Measurements from ENCODE around the gene GNB1. TPM values are rescaled to one million over a fixed set of nuclear protein-coding genes. Genes with fewer than 3 reads are reported as not detected.
"Not testable (repeated sequence)": the region's sequence is repeated elsewhere in the genome, so short reads cannot be mapped to it uniquely, and the experiment has no call there.

Gene GNB1
- total RNA-seq, 1 donor from 2014 or later = 159 TPM

- intact Hi-C loops (cut with DNase I) = no loop called here
- no peak overlapping the region for H3K27ac ChIP-seq
- H3K27me3 ChIP-seq = no peaks in the 10 kb centered on the region
Measured at GRCh38 chr1:1938276-1938573, 47.3 kb upstream of the GNB1 start.

GRCh38 chr1:1937549-1938275 is 46.8 kb upstream of the GNB1 start:
- Histone ChIP-seq H3K36me3 (no peaks in the 10 kb centered on the region), H3K4me1 (no peaks in the 10 kb centered on the region), H3K4me3 (no peak overlapping the region), H3K27me3 (no peaks in the 10 kb centered on the region), H3K27ac (no peak overlapping the region), H3K9me3 (no peaks in the 10 kb centered on the region)
- no peak for DNase-seq (ENCODE audit: extremely low spot score in 2 of 2)
- intact Hi-C loops (cut with DNase I) = no loop called here
- TF ChIP-seq POLR2A (IDR thresholded peaks at IDR 0.05) (no peak), POLR2AphosphoS5 (IDR thresholded peaks at IDR 0.05; ENCODE audit: insufficient read depth in 1 of 2, low read depth in 1 of 2) (no peak), CTCF (IDR thresholded peaks at IDR 0.05) (no peak)

More at GRCh38 chr1:1938276-1938573, 47.3 kb upstream of the GNB1 start:
- TF ChIP-seq CTCF (IDR thresholded peaks at IDR 0.05) = no peak
- no peak for TF ChIP-seq POLR2A (IDR thresholded peaks at IDR 0.05)
- TF ChIP-seq POLR2AphosphoS5 (IDR thresholded peaks at IDR 0.05; ENCODE audit: insufficient read depth in 1 of 2, low read depth in 1 of 2) = no peak
- H3K4me1 ChIP-seq = no peaks in the 10 kb centered on the region
- no peaks in the 10 kb centered on the region for H3K36me3 ChIP-seq
- H3K9me3 ChIP-seq = no peaks in the 10 kb centered on the region
- DNase-seq (ENCODE audit: extremely low spot score in 2 of 2) = no peak
- H3K4me3 ChIP-seq = no peak overlapping the region

GRCh38 chr1:1937061-1937460 is 46.2 kb upstream of the GNB1 start:
- no peak overlapping the region for H3K4me3 ChIP-seq
- TF ChIP-seq CTCF (IDR thresholded peaks at IDR 0.05) (no peak), POLR2AphosphoS5 (IDR thresholded peaks at IDR 0.05; ENCODE audit: insufficient read depth in 1 of 2, low read depth in 1 of 2) (no peak), POLR2A (IDR thresholded peaks at IDR 0.05) (no peak)
- H3K27ac ChIP-seq = no peak overlapping the region
- no peaks in the 10 kb centered on the region for H3K9me3 ChIP-seq
- intact Hi-C loops (cut with DNase I) = no loop called here
- no peaks in the 10 kb centered on the region for H3K4me1 ChIP-seq
- DNase-seq (ENCODE audit: extremely low spot score in 2 of 2) = no peak
- H3K27me3 ChIP-seq = no peaks in the 10 kb centered on the region
- H3K36me3 ChIP-seq = no peaks in the 10 kb centered on the region

- H3K4me1 ChIP-seq; H3K9me3 ChIP-seq; DNase-seq (ENCODE audit: extremely low spot score in 2 of 2); H3K27me3 ChIP-seq; H3K27ac ChIP-seq; intact Hi-C loops (cut with DNase I); H3K36me3 ChIP-seq; H3K4me3 ChIP-seq: not testable (repeated sequence)
Measured at GRCh38 chr1:1934848-1935247, 44.0 kb upstream of the GNB1 start.

GRCh38 chr1:1929639-1930545 is 39.0 kb upstream of the GNB1 start:
- Histone ChIP-seq H3K4me1 (no peaks in the 10 kb centered on the region), H3K4me3 (no peak overlapping the region), H3K36me3 (no peaks in the 10 kb centered on the region), H3K27ac (no peak overlapping the region), H3K9me3 (no peaks in the 10 kb centered on the region), H3K27me3 (no peaks in the 10 kb centered on the region)
- intact Hi-C loops (cut with DNase I) = no loop called here
- DNase-seq (ENCODE audit: extremely low spot score in 2 of 2) = no peak
- TF ChIP-seq POLR2AphosphoS5 (IDR thresholded peaks at IDR 0.05; ENCODE audit: insufficient read depth in 1 of 2, low read depth in 1 of 2) = no peak
- TF ChIP-seq CTCF (IDR thresholded peaks at IDR 0.05) = no peak
- TF ChIP-seq POLR2A (IDR thresholded peaks at IDR 0.05) = no peak

Data from vagina (tissue), 2 donors.